IPS-11a (cell line): Measurements from ENCODE around the gene GIGYF2.
"Not testable (repeated sequence)": the region's sequence is repeated elsewhere in the genome, so short reads cannot be mapped to it uniquely, and the experiment has no call there.

Experiments used
- H3K4me3 ChIP-seq: one replicate; pipeline ENCODE4 v1.5.1; 2013; ENCODE audit warnings: low read depth, low read length, control low read depth

The GIGYF2 gene

GRCh38 chr2:232890896-232891601, 193.9 kb downstream of the GIGYF2 start:
- no peak overlapping the region for H3K4me3 ChIP-seq

DNA sequence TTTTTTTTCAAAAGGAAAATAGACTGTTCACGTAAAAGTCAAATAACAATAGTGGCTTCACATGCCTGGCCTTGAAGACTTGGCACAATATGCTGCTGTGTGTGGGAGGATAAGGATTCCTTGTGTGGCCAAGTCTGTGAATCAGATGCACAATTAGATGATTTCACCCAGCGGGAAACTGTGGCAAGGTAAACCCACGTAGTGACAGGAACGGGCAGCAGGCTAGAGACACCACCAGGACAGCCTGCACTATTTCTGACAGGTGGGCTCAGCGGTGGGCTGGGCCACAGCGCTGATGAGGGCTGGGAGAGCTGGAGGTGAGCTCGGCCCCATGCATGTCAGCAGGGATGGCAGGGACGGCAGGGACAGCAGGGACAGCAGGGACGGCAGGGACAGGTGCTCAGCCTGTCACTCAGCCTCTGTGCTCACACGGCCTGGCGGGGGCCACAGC, 194.5 kb downstream of the GIGYF2 start:
- H3K4me3 ChIP-seq: no peak overlapping the region

DNA sequence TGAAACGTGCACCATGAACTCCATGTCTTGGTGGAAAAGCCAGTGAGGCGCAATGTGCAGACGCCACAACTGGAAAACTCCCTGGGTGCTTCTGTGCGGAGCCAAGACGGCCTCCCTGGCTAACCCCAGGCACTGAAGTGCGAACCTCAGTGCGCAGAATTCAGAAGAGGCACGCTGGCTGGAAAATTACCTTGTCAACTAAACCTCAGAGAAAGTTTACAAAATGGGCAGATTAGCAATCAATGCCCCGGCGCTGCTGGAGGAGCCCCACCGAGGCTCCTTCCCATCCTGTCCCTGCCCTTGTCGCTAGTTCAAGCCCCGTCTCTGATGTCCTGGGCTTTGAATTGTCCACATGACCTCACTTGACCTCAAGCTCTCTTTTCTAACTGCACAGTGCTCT, 195.1 kb downstream of the GIGYF2 start:
- H3K4me3 ChIP-seq: no peak overlapping the region

GRCh38 chr2:232892843-232893242, 195.7 kb downstream of the GIGYF2 start:
- no peak overlapping the region for H3K4me3 ChIP-seq

DNA sequence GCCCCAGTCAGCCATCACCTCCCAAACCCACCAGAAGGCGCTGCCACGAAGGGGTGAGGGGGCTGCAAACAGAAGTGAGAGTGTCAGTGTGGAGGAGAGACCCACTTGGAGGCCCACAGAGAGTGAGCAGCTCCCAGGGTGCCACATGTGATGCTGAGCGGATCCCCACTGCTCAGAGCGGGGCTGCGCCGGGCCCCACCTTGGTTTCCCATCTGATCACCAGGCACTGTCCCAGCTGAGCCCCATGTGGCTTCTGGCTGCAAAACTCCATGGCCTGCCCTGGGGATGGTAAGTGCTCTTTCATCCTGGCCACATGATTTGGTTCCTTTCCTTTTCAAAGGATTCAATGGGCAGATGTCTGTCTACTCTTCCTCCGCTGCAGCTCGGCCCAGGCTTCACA, 196.7 kb downstream of the GIGYF2 start:
- H3K4me3 ChIP-seq: no peak overlapping the region

DNA sequence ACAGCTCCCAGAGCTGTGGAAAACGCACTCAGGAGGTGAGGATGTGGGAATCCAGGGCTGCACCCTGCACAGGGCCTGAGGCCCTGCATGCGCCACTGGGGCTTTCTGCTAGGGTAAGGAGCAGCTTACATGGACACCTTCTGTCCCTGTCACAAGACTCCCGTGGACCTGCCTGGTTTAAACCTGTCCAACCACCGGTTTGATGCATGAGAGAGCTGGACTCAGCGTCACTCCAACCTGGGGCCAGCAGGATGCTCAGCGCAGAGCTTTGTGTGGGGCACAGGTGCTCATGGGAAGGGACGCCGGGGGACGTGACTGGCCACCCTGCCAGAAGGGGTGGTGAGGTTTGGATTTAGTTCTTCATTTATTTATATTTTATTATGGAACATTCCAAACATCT, 197.1 kb downstream of the GIGYF2 start:
- no peak overlapping the region for H3K4me3 ChIP-seq

DNA sequence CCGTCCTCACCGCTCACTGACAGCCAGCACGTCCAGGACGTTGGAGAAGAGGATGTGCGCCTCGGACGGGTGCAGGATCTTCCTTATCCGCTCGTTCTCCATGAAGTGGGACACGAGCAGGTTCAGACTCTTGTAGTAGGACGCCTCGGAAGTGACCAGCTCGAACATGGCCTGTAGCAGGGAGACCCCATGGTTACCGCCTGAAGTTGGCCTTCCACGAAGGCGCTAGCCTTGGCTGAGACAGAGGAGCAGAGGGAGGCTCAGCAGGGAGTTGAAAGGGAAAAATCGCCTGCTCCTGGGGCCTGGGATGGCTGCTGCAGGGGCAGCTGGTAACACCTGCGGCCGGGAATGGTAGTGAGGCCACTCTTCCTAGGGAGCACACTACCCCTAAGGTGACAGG, 197.6 kb downstream of the GIGYF2 start:
- H3K4me3 ChIP-seq: no peak overlapping the region

- H3K4me3 ChIP-seq: no peak overlapping the region
Observed at GRCh38 chr2:232896111-232896510, 199.0 kb downstream of the GIGYF2 start.

GRCh38 chr2:232896720-232897597, 199.8 kb downstream of the GIGYF2 start:
- H3K4me3 ChIP-seq: no peak overlapping the region

- H3K4me3 ChIP-seq: no peak overlapping the region
Observed at GRCh38 chr2:232897598-232898408, 200.7 kb downstream of the GIGYF2 start.

DNA sequence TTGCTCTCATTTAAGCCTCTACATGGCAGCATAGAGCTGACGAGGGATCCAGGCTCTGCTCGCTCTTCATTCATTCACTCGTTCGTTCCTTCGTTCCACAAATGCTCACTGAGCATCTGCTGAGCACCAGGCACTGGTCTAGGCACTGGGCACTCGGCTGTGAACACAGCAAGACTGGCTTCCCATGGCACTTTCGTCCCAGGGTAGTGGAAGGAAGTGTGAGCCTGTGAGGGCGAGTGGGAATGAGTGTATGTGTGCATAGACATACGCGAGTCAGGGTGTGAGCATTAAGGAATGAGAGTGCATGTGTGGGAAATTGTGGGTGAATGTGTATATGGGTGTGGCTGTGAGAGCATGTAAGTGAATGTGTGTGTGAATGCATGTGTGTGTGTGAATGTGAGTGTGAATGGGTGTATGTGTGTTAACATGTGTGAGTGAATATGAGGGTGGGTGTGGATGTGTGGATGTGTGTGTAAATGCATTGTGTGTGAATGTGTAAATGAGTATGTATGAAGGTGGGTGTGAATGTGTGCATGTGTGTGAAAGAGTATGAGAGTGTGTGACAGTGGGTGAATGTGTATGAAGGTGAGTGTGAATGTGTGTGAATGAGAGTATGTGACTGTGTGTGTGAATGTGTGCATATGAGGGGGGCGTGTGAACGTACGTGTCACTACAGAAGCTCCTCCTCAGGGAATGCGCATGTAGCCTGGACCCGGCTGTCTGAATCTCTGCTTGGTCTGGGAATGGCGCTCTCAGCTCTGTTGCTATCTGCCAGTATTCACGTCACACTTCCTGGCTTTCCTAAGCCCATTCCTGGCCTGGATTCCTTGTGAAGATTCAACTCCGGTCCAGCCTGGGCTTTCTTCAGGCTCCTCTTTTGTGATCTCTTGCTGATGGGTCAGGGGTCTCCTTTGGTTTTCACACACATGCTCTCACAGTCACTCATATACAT, 201.7 kb downstream of the GIGYF2 start:
- no peak overlapping the region for H3K4me3 ChIP-seq

GRCh38 chr2:232900811-232901735, 203.9 kb downstream of the GIGYF2 start:
- H3K4me3 ChIP-seq: no peak overlapping the region

DNA sequence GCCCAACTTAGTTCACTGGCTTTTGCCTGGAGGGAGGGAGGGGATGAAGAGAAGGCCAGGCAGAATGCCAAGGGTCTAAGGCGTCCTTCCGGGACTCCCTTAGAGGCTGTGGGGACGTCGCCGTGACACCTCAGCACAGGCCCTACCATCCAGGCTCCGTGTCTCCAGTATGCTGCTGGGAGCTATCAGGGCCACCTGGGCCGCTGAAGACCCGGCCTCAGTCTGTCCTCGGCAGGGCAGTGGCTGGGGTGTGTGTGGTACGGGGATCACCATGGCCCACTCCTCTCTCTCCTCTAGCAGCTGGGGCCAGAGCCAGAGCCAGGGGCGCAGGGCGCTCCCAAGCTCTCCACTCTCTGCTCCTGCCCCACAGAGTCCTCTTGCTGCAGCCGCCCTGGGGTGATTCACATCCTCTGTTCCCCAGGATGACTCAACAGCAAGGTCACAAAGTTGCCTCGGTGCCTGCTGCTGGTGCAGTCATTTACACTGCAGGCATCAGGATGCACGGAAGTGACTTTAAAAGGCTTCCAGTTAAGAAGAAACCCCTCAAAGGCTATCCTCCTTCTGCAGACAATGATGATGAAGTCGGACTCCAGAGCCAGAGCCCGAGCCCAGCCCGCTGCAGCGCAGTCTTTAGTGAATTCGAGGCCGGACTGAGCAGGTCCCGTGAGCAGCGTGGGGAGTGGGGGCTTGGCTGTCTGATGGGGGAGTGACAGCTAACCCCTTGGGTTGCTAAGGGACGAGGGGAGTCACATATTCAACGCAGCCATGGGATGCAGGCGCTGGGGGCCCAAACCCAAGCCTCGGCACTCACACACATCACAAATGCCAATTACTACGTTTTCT, 204.8 kb downstream of the GIGYF2 start:
- no peak overlapping the region for H3K4me3 ChIP-seq

- H3K4me3 ChIP-seq: no peak overlapping the region
Observed at GRCh38 chr2:232903989-232904388, 206.9 kb downstream of the GIGYF2 start.

DNA sequence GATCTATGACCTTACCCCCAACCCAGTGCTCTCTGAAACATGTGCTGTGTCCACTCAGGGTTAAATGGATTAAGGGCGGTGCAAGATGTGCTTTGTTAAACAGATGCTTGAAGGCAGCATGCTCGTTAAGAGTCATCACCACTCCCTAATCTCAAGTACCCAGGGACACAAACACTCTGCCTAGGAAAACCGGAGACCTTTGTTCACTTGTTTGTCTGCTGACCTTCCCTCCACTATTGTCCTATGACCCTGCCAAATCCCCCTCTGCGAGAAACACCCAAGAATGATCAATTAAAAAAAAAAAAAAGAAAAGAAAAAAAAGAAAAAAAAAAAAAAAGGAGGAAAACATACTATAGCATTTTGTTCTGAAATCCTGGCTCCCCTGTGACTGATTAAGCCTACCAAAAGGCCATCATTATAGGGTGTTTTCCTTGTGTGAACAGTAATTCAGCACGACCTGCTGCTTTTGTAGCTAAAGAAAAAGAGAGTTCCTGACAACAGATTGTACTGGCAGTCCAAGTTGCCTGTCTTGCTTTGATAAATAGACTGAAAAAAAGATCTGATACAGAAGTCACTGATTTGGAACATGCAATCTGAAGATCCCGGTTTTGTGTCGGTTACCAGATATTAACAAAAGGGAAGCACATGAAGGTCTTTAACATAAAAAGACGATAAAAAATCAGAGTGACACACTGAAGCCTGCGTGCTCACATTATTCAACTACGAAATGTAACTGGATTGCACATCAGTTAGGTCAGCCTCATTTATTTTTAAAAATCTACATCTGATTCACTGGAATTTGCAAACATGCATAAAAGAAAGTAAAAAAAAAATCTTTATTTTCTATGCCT, 210.0 kb downstream of the GIGYF2 start:
- H3K4me3 ChIP-seq: not testable (repeated sequence)

DNA sequence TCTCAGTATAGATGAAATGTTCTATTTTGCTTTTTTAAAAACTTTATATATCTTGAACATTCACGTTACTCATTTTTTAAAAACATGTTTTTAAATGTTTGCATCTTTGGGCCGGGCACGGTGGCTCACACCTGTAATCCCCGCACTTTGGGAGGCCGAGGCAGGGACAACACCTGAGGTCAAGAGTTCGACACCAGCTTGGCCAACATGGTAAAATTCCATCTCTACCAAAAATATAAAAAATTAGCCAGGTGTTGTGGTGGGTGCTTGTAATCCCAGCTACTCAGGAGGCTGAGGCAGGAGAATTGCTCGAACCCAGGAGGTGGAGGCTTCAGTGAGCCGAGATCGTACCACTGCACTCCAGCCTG, 210.6 kb downstream of the GIGYF2 start:
- H3K4me3 ChIP-seq: not testable (repeated sequence)

- no peak overlapping the region for H3K4me3 ChIP-seq
Observed at GRCh38 chr2:232908695-232909094, 211.6 kb downstream of the GIGYF2 start.
